HG02885 (cell line): Measurements from ENCODE around the gene CFAP54.
A peak's percentile ranks its signal among the peaks of the same experiment; 100 is the strongest.

Experiments used
- ATAC-seq: cut with Tn5 transposase; IDR thresholded peaks from one replicate; pipeline ENCODE4 v1.9.1; 2021; ENCODE audit warnings: mild to moderate bottlenecking; ENCODE audit not compliant: unreplicated experiment, poor library complexity

CFAP54 gene

DNA sequence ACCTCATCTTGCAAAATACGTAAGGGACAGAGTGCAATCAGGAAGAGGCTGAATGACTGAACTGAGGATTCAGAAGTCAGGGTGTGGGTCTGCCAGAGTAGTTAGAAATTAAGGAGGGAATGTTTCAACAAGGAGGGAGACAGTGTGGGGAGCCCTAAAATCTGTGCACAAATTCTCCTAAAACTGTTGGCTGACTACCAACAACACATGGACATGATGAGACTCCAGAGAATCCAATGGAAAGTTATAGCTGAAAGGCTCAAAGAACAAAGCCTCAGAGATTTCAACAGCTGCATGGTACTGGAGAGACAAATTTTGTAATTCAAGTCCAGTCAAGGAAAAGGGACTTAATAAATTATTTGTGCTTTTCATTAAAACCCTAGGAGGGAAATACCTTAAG, 381.6 kb downstream of the CFAP54 start:
- no peak for ATAC-seq

DNA sequence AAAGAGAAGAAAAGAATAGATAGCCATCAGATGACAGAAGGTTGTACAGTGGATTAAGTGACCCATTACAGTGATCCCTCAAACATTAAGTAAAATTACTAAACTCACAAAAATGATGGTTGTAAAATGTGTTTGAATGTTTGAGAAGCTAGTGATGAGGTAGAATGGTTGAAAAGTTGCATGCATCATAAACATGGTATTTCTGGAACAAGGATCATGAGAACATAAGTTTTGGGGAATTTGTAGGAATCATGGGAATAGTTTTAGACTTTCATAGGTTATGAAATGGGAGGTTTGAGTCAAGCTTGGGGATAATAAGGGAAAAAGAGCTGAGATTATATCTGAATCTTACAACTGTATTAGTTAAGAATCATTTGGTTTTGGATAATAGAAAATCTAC, 383.6 kb downstream of the CFAP54 start:
- no peak for ATAC-seq

DNA sequence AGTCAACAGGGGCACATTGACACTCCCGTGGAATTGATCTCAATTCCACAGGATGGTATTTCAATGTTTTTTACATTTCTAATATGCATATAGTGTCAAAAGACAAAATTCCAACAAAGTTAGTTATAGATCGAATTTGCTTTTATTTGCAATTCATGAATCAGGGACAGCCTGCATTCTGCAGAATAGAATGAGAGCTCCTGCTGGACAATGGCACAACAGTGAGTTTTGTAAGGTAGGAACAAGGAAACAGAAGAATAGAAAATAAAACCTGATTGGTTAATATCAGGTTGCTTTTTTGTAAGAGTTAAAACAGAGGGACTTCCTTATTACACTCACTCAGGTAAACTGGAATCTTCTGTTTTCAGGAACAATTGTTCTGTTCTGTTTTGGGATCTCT, 384.8 kb downstream of the CFAP54 start:
- no peak for ATAC-seq

DNA sequence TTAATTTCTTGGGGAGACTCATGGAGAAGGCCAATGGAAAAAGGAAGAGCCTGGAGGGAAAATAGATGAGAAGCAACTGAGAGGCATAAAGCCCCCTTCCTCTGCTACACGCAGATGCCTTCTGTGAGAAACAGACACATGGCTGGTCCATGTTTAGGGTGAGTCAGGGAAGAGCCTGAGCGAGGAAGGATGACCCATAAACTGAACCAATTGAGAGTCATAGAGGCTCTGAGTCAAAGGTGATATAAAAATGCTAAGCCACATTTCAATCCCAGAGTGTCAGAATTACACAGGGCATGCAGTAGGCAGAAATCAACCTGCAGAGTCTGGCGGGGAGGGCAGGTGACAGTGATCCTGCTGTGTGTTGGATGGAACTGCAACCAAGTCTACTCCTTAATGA, 387.6 kb downstream of the CFAP54 start:
- no peak for ATAC-seq

DNA sequence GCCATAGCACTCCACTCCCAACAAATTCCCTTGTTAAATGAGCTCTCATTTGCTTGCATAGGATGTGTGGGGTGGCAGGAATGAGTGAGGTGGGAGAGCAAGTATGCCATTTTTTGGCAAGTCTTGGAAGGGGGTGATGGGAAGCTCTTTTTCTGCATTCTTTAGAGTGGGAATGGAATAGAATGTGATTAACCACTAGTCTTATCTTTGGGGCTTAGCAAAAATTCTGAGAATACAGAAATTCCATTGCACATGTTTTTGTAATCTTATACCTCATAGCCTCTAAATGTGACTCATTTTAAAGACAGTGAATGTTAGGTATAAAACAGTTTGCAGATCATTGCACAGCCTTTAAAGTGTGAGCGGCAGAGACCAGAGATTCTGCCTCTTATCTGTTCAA, 389.3 kb downstream of the CFAP54 start:
- ATAC-seq = no peak

DNA sequence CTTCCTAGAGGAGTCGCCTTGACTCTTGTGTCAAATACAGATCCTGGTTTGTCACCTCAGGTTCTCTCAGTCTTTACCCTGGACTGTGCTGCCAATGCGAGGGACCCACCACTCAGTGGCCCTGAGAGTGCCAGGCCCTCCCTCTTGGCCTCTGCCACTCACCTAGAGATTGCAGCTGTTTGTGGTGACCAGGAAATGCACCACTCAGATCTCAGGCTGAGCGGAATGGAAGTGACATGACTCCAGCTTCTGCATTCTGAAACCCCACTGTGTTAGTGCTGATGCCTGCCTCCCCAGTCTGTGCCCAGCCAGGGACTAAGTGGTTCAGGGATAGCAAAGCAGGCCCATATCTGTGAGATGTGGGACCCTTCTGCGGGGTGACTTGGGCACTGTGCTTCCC, 389.9 kb downstream of the CFAP54 start:
- ATAC-seq = no peak

DNA sequence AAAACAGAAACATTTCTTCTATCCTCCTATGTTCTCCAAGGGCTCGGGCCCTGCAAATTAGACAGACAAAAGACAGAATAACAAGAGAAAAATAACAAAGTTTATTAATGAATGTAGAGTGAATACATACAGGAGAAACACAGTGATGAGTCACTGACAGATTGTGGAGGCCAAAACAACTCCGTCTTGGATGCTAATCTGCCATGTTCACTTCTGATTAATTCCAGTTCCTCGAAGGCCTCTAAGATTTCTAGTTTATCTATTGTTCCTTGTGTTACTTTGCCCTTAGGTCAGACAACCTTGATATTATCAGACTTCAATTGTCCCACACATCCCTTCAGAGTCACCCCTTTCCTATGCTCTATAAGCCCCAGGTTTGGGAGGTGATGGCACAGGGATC, 390.8 kb downstream of the CFAP54 start:
- ATAC-seq = no peak

DNA sequence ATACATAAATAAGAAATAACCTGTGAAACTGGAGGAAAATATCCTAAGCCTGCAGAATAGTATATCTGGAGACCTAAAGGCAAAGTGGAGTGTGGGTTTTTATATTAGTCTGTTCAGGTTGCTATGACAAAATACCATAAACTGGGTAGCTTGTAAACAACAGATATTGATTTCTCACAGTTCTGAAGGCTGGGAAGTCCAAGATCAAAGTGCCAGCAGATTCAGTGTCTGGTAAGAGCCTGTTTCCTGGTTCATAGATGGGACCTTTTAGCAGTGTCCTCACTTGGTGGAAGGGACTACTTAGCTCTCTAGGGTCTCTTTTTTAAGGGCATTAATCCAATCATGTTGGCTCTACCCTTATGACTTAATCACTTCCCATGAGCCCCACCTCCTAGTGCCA, 392.2 kb downstream of the CFAP54 start:
- ATAC-seq = no peak

DNA sequence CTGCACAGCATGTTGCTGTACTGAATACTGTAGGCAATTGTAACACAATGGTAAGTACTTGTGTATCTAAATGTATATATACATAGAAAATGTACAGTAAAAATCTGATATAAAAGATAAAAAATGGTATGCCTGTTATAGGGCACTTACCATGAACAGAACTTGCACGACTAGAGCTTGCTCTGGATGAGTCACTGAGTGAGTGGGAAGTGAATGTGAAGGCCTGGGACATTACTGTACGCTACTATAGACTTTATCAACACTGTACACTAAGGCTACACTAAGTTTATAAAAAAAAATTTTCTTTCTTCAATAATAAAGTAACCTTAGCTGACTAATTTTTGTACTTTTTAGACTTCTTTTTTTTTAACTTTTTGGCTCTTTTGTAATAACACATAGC, 393.5 kb downstream of the CFAP54 start:
- ATAC-seq = no peak

DNA sequence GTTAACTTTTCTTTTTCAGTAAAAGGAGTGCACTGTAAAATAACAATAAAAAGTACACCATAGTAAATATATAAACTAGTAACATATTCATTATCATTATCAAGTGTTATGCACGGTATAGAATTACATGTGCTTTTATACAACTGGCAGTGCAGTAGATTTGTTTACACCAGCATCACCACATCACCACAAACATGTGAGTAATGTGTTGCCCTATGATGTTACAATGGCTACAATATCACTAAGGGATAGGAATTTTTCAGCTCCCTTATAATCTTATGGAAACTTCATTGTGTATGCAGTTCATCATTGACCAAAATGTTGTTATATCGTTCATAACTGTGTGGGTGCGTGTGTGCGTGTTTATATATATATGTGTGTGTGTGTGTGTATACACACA, 394.2 kb downstream of the CFAP54 start:
- ATAC-seq = no peak

DNA sequence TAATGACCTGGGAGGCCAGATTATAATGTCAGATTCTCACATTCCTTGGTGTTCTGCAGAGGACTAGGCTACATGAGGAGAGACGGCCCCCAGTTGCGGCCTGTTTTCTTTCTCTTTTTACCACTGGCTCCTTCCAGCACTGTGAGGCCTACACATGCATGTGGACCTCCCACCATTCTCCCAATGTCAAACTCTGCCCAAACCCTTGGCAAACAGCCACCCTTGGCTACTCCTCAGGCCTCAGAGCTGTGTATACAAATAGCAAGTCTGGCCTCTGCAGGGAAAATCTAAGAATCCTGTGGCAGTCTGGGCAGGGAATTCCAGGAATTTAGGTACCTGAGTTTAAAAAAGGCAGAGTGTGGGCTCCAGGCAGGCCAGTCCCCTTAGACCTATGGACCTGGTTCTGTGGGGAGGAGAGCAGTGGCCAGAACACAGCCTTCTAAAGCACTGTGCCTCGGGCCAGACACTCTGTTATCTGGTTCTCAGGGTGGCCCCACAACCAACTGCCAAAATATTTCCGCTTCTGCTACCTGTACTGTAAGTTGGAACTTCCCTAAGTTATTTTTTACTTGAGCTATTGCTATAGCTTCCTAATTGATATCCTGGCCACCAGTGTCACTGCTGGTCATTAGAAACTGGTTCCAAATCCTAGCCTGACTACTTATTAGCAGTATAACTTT, 397.8 kb downstream of the CFAP54 start:
- no peak for ATAC-seq

DNA sequence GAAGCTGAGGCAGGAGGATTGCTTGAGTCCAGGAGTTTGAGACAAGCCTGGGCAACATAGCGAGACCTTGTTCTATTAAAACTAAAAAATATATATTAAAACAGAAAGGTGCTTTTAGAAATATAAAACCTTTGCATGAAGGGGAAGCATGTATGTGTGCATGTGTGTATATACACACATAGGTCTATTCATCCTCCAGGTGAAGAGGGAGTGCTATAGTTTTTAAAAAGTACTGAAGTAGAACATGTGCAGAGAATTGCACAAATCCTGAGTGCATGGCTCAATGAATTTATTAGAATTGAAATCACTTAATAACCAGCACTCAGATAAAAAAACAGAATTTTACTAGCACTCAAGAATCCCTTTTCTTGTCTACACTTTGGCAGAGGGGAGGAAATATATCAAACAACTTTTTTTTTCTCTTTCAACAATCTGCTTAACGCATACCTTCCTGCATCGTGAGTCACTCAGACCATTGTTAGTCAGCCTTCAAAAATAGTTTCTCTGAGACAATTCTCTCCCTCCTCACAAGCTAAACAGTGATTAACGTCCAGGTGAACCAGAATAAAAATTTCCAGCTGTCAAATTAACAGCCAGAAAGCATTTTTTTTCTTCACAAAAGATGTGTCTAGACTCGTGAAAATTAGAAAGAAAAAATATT, 400.0 kb downstream of the CFAP54 start:
- ATAC-seq = no peak

DNA sequence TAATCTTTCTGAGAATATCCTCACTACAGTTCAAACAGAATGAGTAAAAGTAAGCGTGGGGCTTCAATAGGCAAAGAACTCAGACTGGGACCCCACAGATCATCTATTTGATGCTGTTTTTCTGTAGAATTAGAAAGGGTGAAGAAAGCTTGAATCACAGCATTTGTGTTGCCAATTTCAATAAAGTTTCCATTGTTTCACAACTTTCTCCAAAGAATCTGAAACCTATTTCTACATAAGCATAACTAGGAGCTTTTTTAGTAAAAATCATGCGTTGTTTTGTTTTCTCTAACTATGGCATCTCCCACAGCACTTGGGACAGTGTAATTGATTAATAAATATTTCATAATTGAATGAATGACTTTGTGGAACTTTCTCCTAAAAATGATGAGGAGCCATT, 401.0 kb downstream of the CFAP54 start:
- ATAC-seq = no peak

DNA sequence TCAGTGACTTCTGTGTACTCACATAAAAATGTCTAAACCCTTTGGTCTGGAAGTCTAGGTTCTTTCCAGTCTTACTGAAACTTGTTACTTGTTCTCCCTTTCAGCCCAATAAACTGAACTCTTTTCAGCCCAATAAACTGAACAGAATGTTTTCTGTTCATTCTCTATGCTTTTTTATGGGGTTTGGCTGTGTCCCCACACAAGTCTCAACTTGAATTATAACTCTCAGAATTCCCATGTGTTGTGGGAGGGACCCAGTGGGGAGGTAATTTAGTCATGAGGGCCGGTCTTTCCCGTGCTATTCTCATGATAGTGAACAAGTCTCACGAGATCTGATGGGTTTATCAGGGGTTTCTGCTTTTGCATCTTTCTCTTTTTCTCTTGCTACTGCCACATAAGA, 402.7 kb downstream of the CFAP54 start:
- no peak for ATAC-seq

DNA sequence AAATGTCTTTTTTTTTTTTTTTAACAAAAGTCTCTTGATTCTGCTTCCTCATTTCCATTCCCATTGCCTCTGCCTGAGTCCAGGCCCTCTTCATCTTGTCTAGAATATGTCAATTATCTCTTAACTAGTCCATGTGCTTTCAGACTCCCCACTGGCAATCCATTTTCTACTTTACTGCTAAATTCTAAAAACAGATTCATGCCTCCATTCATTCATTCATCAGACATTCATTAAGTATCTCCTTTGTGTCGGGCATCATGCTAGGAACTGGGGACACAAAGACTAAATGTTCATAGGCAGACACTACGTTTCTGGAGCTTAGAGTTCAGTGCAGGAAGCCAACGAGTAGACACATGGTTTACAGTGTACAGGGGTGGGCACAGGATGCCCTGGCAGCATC, 408.0 kb downstream of the CFAP54 start:
- no peak for ATAC-seq

DNA sequence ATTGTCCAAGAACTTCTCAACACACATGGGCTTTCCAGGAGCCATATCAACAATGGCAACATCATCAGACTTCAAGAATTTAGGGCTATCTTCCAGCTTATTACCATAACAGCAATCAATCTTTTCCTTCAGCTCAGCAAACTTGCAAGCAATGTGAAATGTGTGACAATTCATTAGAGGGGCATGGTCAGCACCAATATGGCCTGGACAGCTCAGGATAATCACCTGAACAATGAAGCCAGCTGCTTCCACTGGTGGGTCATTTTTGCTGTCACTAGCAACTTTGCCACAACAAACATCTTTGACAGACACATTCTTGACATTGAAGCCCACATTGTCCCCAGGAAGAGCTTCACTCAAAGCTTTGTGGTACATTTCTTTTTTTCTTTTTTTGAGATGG, 411.8 kb downstream of the CFAP54 start:
- no peak for ATAC-seq

DNA sequence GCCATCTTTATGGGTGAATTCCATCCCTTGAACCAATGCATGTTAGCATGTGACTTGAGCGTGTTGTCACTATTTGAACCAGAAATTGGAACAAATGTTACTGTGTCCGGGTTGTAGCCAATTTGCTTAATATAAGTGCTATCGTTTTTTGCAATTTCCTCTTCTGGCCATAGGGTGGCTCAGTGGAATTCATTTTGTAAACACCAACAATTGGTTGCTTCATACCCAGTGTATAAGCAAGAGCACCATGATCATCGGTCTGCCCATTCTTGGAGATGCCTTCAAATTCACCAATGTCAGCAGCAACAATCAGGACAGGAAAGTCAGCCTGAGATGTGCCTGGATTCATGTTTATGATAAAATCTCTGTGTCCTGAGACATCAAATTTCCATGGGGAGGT, 412.7 kb downstream of the CFAP54 start:
- ATAC-seq = no peak

DNA sequence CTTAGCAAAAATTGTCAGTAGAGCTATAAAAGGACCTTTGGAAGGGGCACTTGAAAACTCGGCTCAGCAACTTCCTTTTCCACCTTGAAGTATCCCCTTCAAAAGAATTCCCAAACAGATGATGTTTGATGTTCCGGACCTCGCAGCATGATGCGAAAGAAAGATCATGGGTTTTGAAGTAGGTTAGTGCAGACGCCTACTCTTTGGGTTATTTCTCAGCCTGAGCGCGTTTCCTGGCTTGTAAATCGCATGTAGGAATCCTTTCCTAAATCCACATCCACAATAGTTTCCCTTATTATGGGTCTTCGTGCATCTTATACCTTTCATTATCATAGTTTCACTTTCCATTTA, 417.1 kb downstream of the CFAP54 start:
- no peak for ATAC-seq

DNA sequence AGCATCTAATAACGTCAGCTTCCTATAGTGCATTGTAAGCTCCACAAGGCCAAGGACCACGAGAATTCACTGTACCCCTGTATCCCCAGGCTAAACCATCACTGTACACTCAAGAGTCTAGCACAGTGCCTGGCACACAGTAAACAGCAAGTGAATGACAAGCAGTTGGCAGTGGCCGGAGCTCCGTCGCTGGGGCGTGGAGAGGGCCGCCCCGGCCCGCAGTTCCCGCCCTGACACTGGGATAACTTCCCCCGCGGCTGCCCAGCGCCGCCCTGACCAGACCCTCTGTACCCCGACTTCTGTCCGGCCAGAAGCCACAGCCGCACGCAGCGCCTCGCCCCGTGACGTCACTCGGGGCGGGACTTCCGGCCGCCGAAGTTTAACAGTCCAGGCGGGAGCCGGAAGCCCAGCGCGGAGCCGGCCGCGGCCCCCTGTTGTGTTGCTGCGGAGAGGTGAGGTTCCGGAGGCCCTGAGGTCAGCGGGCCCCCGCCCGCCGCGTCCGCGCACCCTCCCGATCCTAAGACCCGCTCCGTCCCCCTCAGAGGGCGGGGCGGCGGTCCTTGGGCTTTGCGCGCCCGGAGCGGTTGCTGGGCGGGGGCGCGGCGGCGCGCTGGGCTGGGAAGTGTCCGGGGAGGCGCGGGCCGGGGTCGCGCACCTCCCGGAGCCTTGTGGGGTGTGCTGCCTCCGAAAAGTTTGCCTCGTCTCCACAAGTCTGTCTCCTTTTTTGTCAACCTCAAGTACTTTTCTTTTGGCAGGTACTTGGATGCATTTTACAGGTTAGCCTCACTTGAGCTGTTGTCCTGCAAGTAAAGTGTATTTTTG, 417.7 kb downstream of the CFAP54 start, which contains the start of gene NEDD1:
Gene NEDD1 (plus strand): TSS at position 409 of the 822 bp plus-strand sequence. CDS start 2,503 bp downstream, outside the sequence.
- ATAC-seq = peak; percentile 92

DNA sequence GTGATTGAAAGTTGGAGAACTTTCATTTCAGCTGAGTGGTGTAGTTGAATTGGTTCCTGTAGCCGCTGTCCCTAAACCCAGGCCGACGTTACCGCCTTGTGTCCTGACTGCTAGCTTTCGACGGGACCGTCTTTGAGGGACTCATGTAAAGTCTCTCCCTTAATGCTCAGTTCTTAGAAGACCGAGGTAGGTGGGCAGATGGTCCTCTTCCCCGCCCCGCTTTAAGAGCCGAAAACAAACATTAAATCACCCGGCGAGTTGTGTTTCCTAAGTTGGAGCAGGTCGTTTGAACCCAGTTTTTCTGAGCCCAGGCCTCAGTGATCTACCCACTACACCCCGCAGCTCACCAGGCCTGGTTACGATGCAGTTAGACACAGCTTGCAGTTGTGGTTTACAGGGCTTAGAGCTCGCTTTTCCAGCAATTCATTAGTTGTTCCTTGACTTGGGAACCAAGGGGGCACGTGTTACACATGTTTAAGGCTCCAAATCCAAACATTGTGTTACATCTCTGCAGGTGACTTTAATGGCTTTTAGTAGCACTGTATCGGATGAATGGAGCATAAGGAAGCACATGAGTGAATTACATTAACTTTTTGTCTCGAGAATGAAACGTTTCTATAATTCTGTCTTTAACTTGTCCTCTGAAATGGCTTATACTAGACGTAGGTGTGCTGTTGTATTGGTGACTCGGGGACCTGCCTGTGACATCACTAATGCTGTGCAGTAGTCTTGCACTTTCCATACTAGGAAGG, 418.5 kb downstream of the CFAP54 start:
- ATAC-seq = peak; percentile 37

DNA sequence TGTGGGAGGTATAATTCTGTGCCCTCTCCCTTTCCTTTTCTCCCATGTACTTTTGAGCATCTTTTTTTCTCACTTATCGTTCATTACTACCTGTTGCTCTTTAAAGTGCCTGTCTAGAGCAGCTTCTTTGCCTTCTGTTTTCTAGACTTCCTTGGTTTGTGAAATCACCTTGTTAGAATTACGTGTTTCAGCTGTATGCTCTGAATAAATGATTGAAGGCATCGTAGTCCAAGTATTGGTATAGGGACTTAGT, 419.0 kb downstream of the CFAP54 start:
- ATAC-seq = no peak
